Erythroblast (primary cell): ENCODE data around the gene ATCAY.

Experiments
- DNase-seq, 2 experiments: peaks; one replicate each; lab custom pipeline; 2025; lab: John Stamatoyannopoulos, UW
- GATA1 ChIP-seq: IDR thresholded peaks from 2 replicates; pipeline ENCODE4 v1.6.1; 2011; ENCODE audit warnings: low read depth, mild to moderate bottlenecking, control low read depth, low read length, moderate library complexity
- POLR2A ChIP-seq: IDR thresholded peaks from 2 replicates; pipeline ENCODE4 v1.6.1; 2011; ENCODE audit warnings: mild to moderate bottlenecking, low read length

Gene ATCAY

GRCh38 chr19:3880471-3881271, at the start of gene ATCAY:
ATCAY (plus strand) TSS chr19:3880685; CDS start chr19:3885768, 5,083 bp downstream.
- no peak for DNase-seq
- TF ChIP-seq POLR2A, result no peak
- TF ChIP-seq GATA1, result no peak

- TF ChIP-seq POLR2A (no peak), GATA1 (no peak)
- no peak for DNase-seq
Observed at GRCh38 chr19:3831601-3832000, 48.9 kb upstream of the ATCAY start.

- no peak for DNase-seq
- TF ChIP-seq GATA1 (no peak), POLR2A (no peak)
Observed at GRCh38 chr19:3832001-3832400, 48.5 kb upstream of the ATCAY start.

GRCh38 chr19:3833578-3834348, 46.7 kb upstream of the ATCAY start:
- DNase-seq, result no peak
- TF ChIP-seq POLR2A (no peak), GATA1 (no peak)

- TF ChIP-seq POLR2A (no peak), GATA1 (no peak)
- no peak for DNase-seq
Observed at GRCh38 chr19:3834349-3835054, 46.0 kb upstream of the ATCAY start.

GRCh38 chr19:3835055-3835435, 45.4 kb upstream of the ATCAY start:
- DNase-seq, result no peak
- no peak for TF ChIP-seq POLR2A
- no peak for TF ChIP-seq GATA1

- no peak for DNase-seq
- no peak for TF ChIP-seq GATA1
- TF ChIP-seq POLR2A, result no peak
Observed at GRCh38 chr19:3836887-3837286, 43.6 kb upstream of the ATCAY start.

- DNase-seq, result no peak
- no peak for TF ChIP-seq POLR2A
Observed at GRCh38 chr19:3837332-3837731, 43.2 kb upstream of the ATCAY start.

- no peak for DNase-seq
- TF ChIP-seq POLR2A, result no peak
- no peak for TF ChIP-seq GATA1
Observed at GRCh38 chr19:3837922-3838321, 42.6 kb upstream of the ATCAY start.

- DNase-seq, result no peak
- TF ChIP-seq GATA1, result no peak
- TF ChIP-seq POLR2A, result no peak
Observed at GRCh38 chr19:3838661-3839060, 41.8 kb upstream of the ATCAY start.

- DNase-seq, result no peak
- TF ChIP-seq POLR2A (no peak), GATA1 (no peak)
Observed at GRCh38 chr19:3839941-3840340, 40.5 kb upstream of the ATCAY start.

- TF ChIP-seq GATA1, result no peak
- TF ChIP-seq POLR2A, result no peak
- no peak for DNase-seq
Observed at GRCh38 chr19:3840804-3841203, 39.7 kb upstream of the ATCAY start.

- no peak for DNase-seq
- TF ChIP-seq GATA1 (no peak), POLR2A (no peak)
Observed at GRCh38 chr19:3842948-3843347, 37.5 kb upstream of the ATCAY start.

- DNase-seq, result no peak
- TF ChIP-seq GATA1 (no peak), POLR2A (no peak)
Observed at GRCh38 chr19:3844596-3844995, 35.9 kb upstream of the ATCAY start.
